Fibroblast of upper back skin (primary cell): ENCODE data around the gene NOX5.
"Not testable (repeated sequence)": the region's sequence is repeated elsewhere in the genome, so short reads cannot be mapped to it uniquely, and the experiment has no call there.

Experiments used
- DNase-seq: peaks from one replicate; pipeline ENCODE4 v3.0.0-alpha.2; 2013

The NOX5 gene

GRCh38 chr15:69014454-69014853, at the start of gene NOX5:
Gene NOX5, plus strand, starts transcription at chr15:69014695. Its CDS starts 41 bp downstream, at chr15:69014736.
- DNase-seq = peak; percentile 52

GRCh38 chr15:68966996-68967395, 47.5 kb upstream of the NOX5 start:
- DNase-seq = no peak

GRCh38 chr15:68967948-68968347, 46.5 kb upstream of the NOX5 start:
- DNase-seq = no peak

- no peak for DNase-seq
Observed at GRCh38 chr15:68969298-68969697, 45.2 kb upstream of the NOX5 start.

- no peak for DNase-seq
Observed at GRCh38 chr15:68972201-68973065, 42.1 kb upstream of the NOX5 start.

GRCh38 chr15:68975651-68976160, 38.8 kb upstream of the NOX5 start:
- not testable (repeated sequence) for DNase-seq

GRCh38 chr15:68977426-68977825, 37.1 kb upstream of the NOX5 start:
- not testable (repeated sequence) for DNase-seq

GRCh38 chr15:68979006-68979405, 35.5 kb upstream of the NOX5 start:
- no peak for DNase-seq

- no peak for DNase-seq
Observed at GRCh38 chr15:68979816-68980215, 34.7 kb upstream of the NOX5 start.

GRCh38 chr15:68980786-68981185, 33.7 kb upstream of the NOX5 start:
- DNase-seq = no peak

- DNase-seq = no peak
Observed at GRCh38 chr15:68981941-68982340, 32.6 kb upstream of the NOX5 start.

GRCh38 chr15:68982976-68983563, 31.4 kb upstream of the NOX5 start:
- DNase-seq = no peak

- no peak for DNase-seq
Observed at GRCh38 chr15:68983961-68984481, 30.5 kb upstream of the NOX5 start.

- no peak for DNase-seq
Observed at GRCh38 chr15:68984586-68984985, 29.9 kb upstream of the NOX5 start.

GRCh38 chr15:68985361-68985891, 29.1 kb upstream of the NOX5 start:
- DNase-seq = no peak

- no peak for DNase-seq
Observed at GRCh38 chr15:68986322-68986721, 28.2 kb upstream of the NOX5 start.

- no peak for DNase-seq
Observed at GRCh38 chr15:68987120-68987519, 27.4 kb upstream of the NOX5 start.

GRCh38 chr15:68987676-68988075, 26.8 kb upstream of the NOX5 start:
- DNase-seq = no peak

- no peak for DNase-seq
Observed at GRCh38 chr15:68989541-68990230, 24.8 kb upstream of the NOX5 start.

GRCh38 chr15:68990231-68990991, 24.1 kb upstream of the NOX5 start:
- no peak for DNase-seq

- no peak for DNase-seq
Observed at GRCh38 chr15:68990992-68991500, 23.4 kb upstream of the NOX5 start.

- no peak for DNase-seq
Observed at GRCh38 chr15:68991723-68992122, 22.8 kb upstream of the NOX5 start.
